Natural killer cell treated with Interleukin-12 subunit alpha and Interleukin-12 subunit beta and Interleukin-15 and Interleukin-18, amount 100 ng/mL, for 72 hours (primary cell): ENCODE measurements around the gene ARSG. TPM values are rescaled to one million over a fixed set of nuclear protein-coding genes. Genes with fewer than 3 reads are reported as not detected.
A peak's percentile ranks its signal among the peaks of the same experiment; 100 is the strongest.

ENCODE experiments used
- ATAC-seq, 2 donors: fragments of 150-1000 bp; cut with Tn5 transposase in 1 of 2; sonication (Bioruptor Pico), chemical (Tn5 transposase) in 1 of 2; 2 replicates each; pipeline ENCODE4 v1.10.0; 2021
- DNase-seq: peaks from one replicate; pipeline ENCODE4 v3.0.0; 2022; ENCODE audit warnings: low spot score
- H3K27ac Mint-ChIP-seq, 2 donors: 1 replicate in 1 of 2; 2 replicates in 1 of 2; pipeline ENCODE4 v1.8.0; 2022; ENCODE audit warnings: mixed read lengths in 2 of 2, mild to moderate bottlenecking in 1 of 2, moderate library complexity in 1 of 2
- H3K27me3 Mint-ChIP-seq, 2 donors: 1 replicate in 1 of 2; 2 replicates in 1 of 2; pipeline ENCODE4 v1.8.0; 2022; ENCODE audit warnings: mixed read lengths in 2 of 2
- H3K36me3 Mint-ChIP-seq: one replicate; pipeline ENCODE4 v1.8.0; 2022; ENCODE audit warnings: mixed read lengths
- H3K4me1 Mint-ChIP-seq, 2 donors: 1 replicate in 1 of 2; 2 replicates in 1 of 2; pipeline ENCODE4 v1.8.0; 2022; ENCODE audit warnings: low read depth in 2 of 2, mixed read lengths in 2 of 2, mild to moderate bottlenecking in 1 of 2
- H3K4me3 Mint-ChIP-seq: one replicate; pipeline ENCODE4 v1.8.0; 2022; ENCODE audit warnings: mixed read lengths
- H3K9me3 Mint-ChIP-seq: 2 replicates; pipeline ENCODE4 v1.8.0; 2022; ENCODE audit warnings: mixed read lengths
- total RNA-seq, 2 donors: library from RNA; stranded (reverse); gene quantifications; one replicate each; pipeline ENCODE4 v1.2.3, GENCODE V29; 2022

Gene ARSG
- total RNA-seq, 2 donors from 2014 or later: 2.4 to 4.7 TPM

- Mint-ChIP-seq H3K27ac (peak overlapping the region in 1 of 2 donors; percentile 37), H3K4me1 (peaks cover 28 to 31% of the 10 kb centered on the region in 2 donors), H3K9me3 (no peaks in the 10 kb centered on the region), H3K27me3 (no peaks in the 10 kb centered on the region), H3K36me3 (peaks cover 11% of the 10 kb centered on the region), H3K4me3 (no peak overlapping the region)
- ATAC-seq: no peak
- DNase-seq: no peak
Measured at GRCh38 chr17:68433211-68433610, 141.9 kb downstream of the ARSG start.

- peaks cover 11% of the 10 kb centered on the region for H3K36me3 Mint-ChIP-seq
- ATAC-seq (no peak), DNase-seq (no peak)
- H3K27ac Mint-ChIP-seq: no peak overlapping the region
- peaks cover 33 to 38% of the 10 kb centered on the region in 2 donors for H3K4me1 Mint-ChIP-seq
- H3K4me3 Mint-ChIP-seq: no peak overlapping the region
- no peaks in the 10 kb centered on the region for H3K27me3 Mint-ChIP-seq
- H3K9me3 Mint-ChIP-seq: no peaks in the 10 kb centered on the region
Measured at GRCh38 chr17:68433911-68434508, 142.7 kb downstream of the ARSG start.

- DNase-seq (no peak), ATAC-seq (no peak)
- Mint-ChIP-seq H3K36me3 (peaks cover 11% of the 10 kb centered on the region), H3K4me1 (peaks cover 35 to 44% of the 10 kb centered on the region in 2 donors), H3K9me3 (no peaks in the 10 kb centered on the region), H3K27ac (no peak overlapping the region), H3K4me3 (no peak overlapping the region), H3K27me3 (no peaks in the 10 kb centered on the region)
Measured at GRCh38 chr17:68435361-68435760, 144.1 kb downstream of the ARSG start.

GRCh38 chr17:68435876-68436842, 144.9 kb downstream of the ARSG start:
- ATAC-seq (peak; percentile 74 to 76), DNase-seq (peak; percentile 73)
- no peaks in the 10 kb centered on the region for H3K27me3 Mint-ChIP-seq
- H3K27ac Mint-ChIP-seq: peak overlapping the region; percentile 90 to 97
- peaks cover 43 to 52% of the 10 kb centered on the region in 2 donors for H3K4me1 Mint-ChIP-seq
- H3K4me3 Mint-ChIP-seq: peak overlapping the region; percentile 84
- no peaks in the 10 kb centered on the region for H3K9me3 Mint-ChIP-seq
- H3K36me3 Mint-ChIP-seq: peaks cover 11% of the 10 kb centered on the region

- peak overlapping the region; percentile 90 to 97 for H3K27ac Mint-ChIP-seq
- H3K9me3 Mint-ChIP-seq: no peaks in the 10 kb centered on the region
- H3K4me1 Mint-ChIP-seq: peaks cover 45 to 54% of the 10 kb centered on the region in 2 donors
- H3K4me3 Mint-ChIP-seq: peak overlapping the region; percentile 84
- no peaks in the 10 kb centered on the region for H3K27me3 Mint-ChIP-seq
- ATAC-seq: peak; percentile 84 to 91
- DNase-seq: peak; percentile 75
- peaks cover 3% of the 10 kb centered on the region for H3K36me3 Mint-ChIP-seq
Measured at GRCh38 chr17:68437979-68438822, 146.9 kb downstream of the ARSG start.

- ATAC-seq (no peak), DNase-seq (no peak)
- no peaks in the 10 kb centered on the region for H3K27me3 Mint-ChIP-seq
- H3K36me3 Mint-ChIP-seq: no peaks in the 10 kb centered on the region
- no peak overlapping the region for H3K4me3 Mint-ChIP-seq
- H3K9me3 Mint-ChIP-seq: no peaks in the 10 kb centered on the region
- peaks cover 45 to 54% of the 10 kb centered on the region in 2 donors for H3K4me1 Mint-ChIP-seq
- peak overlapping the region; percentile 20 to 50 for H3K27ac Mint-ChIP-seq
Measured at GRCh38 chr17:68439656-68440290, 148.5 kb downstream of the ARSG start.

- H3K9me3 Mint-ChIP-seq: no peaks in the 10 kb centered on the region
- no peaks in the 10 kb centered on the region for H3K27me3 Mint-ChIP-seq
- H3K27ac Mint-ChIP-seq: peak overlapping the region; percentile 81 to 89
- H3K36me3 Mint-ChIP-seq: no peaks in the 10 kb centered on the region
- H3K4me3 Mint-ChIP-seq: peak overlapping the region; percentile 57
- DNase-seq (no peak), ATAC-seq (no peak)
- peaks cover 47 to 54% of the 10 kb centered on the region in 2 donors for H3K4me1 Mint-ChIP-seq
Measured at GRCh38 chr17:68440526-68440925, 149.2 kb downstream of the ARSG start.

- Mint-ChIP-seq H3K4me3 (peak overlapping the region; percentile 57), H3K36me3 (no peaks in the 10 kb centered on the region), H3K4me1 (peaks cover 42 to 47% of the 10 kb centered on the region in 2 donors)
Measured at GRCh38 chr17:68441070-68441770, 149.9 kb downstream of the ARSG start.

GRCh38 chr17:68443972-68444464, 152.7 kb downstream of the ARSG start:
- Mint-ChIP-seq H3K27me3 (no peaks in the 10 kb centered on the region), H3K27ac (no peak overlapping the region), H3K36me3 (no peaks in the 10 kb centered on the region), H3K9me3 (no peaks in the 10 kb centered on the region), H3K4me3 (no peak overlapping the region), H3K4me1 (peaks cover 21% of the 10 kb centered on the region in 2 donors)
- DNase-seq (no peak), ATAC-seq (no peak)

More at GRCh38 chr17:68441070-68441770, 149.9 kb downstream of the ARSG start:
- DNase-seq (no peak), ATAC-seq (peak; percentile 42 to 63)
- Mint-ChIP-seq H3K27ac (peak overlapping the region; percentile 81 to 89), H3K9me3 (no peaks in the 10 kb centered on the region), H3K27me3 (no peaks in the 10 kb centered on the region)

- DNase-seq: no peak
- peaks cover 12 to 16% of the 10 kb centered on the region in 2 donors for H3K4me1 Mint-ChIP-seq
- H3K27me3 Mint-ChIP-seq: no peaks in the 10 kb centered on the region
- peak overlapping the region; percentile 30 to 36 for H3K27ac Mint-ChIP-seq
- no peak overlapping the region for H3K4me3 Mint-ChIP-seq
- ATAC-seq: no peak
- H3K36me3 Mint-ChIP-seq: no peaks in the 10 kb centered on the region
- H3K9me3 Mint-ChIP-seq: no peaks in the 10 kb centered on the region
Measured at GRCh38 chr17:68445671-68446070, 154.4 kb downstream of the ARSG start.

- Mint-ChIP-seq H3K9me3 (no peaks in the 10 kb centered on the region), H3K27ac (peak overlapping the region in 1 of 2 donors; percentile 57), H3K36me3 (no peaks in the 10 kb centered on the region), H3K27me3 (no peaks in the 10 kb centered on the region), H3K4me3 (no peak overlapping the region), H3K4me1 (peaks cover 3 to 10% of the 10 kb centered on the region in 2 donors)
- ATAC-seq (no peak), DNase-seq (no peak)
Measured at GRCh38 chr17:68446626-68447041, 155.3 kb downstream of the ARSG start.

- H3K9me3 Mint-ChIP-seq: no peaks in the 10 kb centered on the region
- peak overlapping the region in 1 of 2 donors; percentile 65 for H3K27ac Mint-ChIP-seq
- no peak for DNase-seq
- H3K36me3 Mint-ChIP-seq: no peaks in the 10 kb centered on the region
- no peak overlapping the region for H3K4me3 Mint-ChIP-seq
- no peak for ATAC-seq
- H3K27me3 Mint-ChIP-seq: no peaks in the 10 kb centered on the region
- peaks cover 0 to 12% of the 10 kb centered on the region in 2 donors for H3K4me1 Mint-ChIP-seq
Measured at GRCh38 chr17:68449021-68449739, 157.9 kb downstream of the ARSG start.
